HG03064 (cell line): ENCODE measurements around the gene RIMBP2.

ENCODE experiments used
- ATAC-seq: cut with Tn5 transposase; IDR thresholded peaks from one replicate; pipeline ENCODE4 v1.9.1; 2021; ENCODE audit warnings: low read depth; ENCODE audit not compliant: unreplicated experiment

The RIMBP2 gene

DNA sequence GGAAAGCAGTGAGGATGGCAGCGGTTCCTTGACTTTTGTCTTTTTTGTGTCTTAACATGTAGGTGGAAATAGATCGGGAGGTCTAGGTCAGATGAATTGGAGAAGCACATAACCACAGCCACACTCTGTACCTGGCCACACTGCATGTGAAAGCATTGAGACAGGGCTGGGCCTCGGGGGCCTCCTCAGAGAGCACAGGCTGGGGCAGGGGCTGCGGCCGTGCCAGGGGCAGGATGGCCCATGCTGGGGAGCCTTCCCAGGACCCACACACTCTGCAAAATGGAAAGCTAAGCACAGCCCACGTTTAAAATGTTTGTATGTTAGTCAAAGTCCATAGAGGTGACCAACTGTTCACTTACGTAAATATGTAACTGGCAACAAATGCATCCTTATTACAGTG, 301.7 kb downstream of the RIMBP2 start:
- ATAC-seq: no peak

DNA sequence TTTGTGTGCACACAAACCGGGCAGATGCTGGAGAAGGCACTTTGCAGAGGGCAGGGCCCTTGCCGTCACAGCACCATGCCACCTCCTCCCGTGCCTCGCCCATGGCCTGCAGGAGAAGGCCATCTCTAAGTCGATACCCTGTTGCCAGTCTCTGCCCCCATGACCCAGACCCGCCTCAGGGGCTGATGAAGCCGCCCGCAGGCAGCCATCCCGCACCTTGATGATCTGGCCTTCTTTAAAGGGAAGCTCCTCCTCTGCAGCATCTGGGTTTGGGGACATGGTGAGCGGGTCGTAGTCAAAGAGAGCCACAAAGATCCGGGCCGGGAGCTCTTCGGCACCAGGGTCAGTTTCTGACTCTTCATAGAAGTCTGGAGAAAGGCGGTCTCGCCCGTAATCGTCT, 302.2 kb downstream of the RIMBP2 start:
- ATAC-seq: no peak

DNA sequence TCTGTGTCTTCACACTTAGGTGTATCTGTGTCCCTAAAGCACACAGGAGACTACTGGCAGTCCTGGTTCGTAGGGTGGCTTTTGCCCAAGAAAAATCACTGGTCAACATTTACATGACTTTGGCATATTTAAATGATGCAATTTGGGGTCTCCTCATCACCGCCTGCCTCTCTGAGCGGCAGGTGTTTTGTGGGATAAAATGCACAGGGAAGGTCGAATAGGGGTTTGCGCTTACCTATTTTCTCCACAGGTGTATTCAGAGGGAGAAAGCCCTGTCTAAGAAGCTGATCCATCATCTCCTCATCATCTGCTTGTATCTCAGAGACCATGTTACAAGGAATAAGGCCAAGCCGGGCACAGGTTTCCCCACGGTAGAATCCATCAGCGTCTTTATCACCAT, 303.7 kb downstream of the RIMBP2 start:
- no peak for ATAC-seq

DNA sequence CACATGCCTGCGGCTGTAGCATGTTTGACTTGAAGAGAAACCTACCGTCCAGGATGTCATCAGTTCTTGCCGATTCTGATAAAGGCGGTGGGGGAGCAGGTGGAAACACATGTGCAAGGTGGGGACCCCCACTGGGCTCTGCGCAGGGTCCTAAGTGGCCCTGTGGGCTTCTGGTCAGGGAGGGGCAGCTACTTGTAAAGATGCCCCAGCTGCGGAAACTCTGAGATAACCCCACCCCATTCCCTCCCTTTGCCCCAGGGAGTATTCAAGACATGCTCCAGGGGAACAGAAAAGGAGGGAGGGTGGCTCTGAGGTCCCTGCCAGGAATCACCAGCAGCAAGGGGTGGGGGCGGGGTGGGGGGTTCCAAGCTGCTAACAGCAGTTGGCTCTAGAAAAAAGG, 310.8 kb downstream of the RIMBP2 start:
- ATAC-seq: no peak

DNA sequence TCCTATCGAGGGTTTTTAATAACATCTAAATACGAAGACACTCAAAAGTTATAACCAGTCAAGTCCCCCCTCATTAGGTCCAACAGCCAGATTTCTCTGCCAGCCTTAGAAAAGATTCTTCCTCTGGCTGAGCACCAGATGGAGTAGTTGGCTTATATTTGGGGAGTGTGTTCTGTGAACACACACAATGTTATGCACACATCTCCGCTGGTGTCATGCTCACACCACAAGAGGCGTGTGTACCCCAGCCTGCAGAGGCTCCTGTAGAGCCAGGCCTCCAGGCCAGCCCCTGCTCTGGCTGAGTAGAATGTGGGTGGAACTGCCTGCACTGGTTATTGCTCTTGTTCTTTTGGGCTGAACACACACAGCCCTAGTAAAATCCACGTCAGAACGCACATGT, 314.4 kb downstream of the RIMBP2 start:
- no peak for ATAC-seq

DNA sequence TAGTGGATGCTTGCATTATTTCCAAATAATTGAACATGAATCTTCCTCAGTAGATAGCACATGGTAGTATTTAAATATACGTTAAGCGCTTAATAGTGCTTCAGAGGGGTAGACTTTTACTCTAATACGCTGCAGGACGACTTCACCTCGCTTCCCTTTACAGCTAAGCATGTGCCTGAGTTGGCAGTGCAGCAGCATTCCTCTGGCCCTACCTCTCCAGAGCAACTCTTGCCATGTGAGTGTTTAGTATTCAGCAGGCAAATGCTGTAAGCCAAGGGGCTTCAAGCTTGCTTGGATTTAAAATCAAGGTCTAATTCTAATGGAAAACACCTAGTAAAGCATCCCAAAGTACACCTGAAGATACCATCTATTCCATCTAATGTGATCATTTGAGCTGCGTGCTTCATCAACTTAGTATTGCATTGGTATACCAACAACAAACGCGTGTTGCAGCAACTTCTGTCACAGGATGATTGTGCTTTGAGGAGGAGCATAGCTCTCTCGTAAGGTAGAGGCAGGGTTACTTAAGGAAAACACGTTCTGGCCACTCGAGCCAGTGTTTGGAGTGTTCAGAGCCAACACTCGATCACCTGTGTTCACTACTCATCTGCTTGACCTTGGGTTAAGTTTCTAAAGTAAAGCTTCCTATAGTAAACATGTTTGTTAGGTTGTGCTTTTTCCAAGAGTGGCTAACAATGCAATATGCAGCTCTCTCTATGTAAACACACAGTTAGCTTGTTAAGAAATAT, 317.8 kb downstream of the RIMBP2 start:
- ATAC-seq: no peak

DNA sequence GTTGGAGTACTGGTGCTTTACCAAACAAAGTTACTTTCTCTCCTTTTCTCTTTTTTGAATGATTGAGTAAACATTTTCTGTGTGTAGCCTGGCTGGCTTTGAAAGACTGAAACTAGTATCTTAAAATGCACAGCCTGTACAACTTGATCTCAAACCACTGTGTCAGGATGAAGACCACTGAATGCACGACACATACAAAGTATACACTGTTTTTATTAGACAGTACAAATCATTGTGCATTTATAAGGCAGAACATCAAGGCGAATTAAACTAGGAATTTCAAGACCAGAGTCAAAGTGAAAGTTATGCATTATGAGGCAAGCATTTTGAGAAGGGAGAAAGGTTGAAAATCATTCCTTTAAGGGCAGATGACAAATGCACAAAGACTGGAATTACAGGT, 319.4 kb downstream of the RIMBP2 start:
- no peak for ATAC-seq

DNA sequence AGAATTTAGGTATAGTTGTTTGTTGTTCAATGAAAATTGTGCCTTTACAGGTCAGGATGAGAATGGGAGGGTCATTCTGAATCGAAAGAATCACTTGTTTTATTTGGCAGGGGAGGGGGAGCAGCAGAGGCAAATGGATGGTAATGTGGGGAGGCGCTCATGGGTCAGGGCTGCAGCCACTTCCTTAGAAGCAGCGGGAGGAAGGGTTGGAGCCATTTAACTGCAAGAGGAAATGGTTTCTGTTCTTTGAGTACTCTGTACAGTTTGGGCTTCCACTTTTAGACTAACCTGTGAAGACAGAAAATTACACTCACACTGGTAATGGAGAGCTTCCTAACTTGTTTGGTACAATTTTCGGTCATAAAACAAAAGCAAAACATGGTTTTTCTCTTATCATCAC, 321.2 kb downstream of the RIMBP2 start:
- ATAC-seq: no peak

DNA sequence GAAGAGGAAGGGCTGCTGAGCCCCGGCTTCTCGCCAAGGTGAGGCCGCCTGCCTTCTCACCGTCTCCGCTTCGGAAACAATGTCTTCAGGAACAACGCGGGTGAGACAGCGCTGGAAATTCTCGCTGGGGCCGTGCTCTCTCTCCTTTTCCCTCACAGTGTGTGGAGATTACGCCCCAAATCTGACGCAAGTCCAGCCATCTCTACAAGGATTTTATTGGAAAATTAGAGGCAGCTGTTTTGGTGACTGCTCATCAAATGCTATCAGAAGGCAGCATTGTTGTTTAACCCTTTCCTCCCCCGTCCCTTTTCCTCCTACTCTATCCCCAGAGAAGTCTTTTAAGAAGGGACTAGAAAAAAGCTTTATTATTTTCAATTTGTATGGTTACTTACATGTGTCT, 324.9 kb downstream of the RIMBP2 start:
- ATAC-seq: no peak

DNA sequence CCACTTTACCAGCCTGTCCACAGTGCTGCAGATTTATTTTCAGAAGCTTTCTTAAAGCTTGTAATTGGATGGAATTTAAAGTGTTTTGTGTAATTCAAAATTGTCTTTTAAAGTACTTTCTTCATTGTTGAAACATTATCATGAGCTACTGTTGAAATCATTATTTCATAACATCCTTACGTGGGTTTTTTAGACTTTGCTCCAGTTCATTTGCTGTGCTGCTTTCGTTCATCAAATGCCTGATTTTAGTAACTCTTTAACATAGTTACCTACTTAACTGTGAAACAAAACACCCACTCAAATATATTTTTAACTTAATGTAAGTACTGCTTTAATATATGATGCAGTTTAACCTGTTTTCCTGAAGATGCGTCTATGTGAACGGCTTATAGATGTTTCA, 330.9 kb downstream of the RIMBP2 start:
- no peak for ATAC-seq

DNA sequence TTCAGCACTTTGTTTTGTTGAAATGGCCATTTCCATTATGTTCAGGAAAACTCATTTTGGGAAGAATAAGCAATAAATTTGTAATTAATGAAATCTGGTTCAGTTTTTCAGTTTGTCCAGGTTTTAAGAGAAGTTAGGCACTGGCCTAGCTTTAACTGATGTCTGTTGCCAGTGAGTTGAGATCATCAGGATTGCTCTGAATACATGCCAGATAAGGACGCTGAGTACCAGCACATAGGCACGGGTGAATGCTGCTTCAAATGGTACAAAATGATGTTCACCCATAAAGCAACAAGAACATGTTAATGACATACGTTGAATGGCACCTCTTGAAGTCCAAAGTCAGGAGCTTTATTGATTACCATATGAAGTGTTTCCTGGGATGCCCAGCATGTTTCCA, 331.9 kb downstream of the RIMBP2 start:
- ATAC-seq: no peak

DNA sequence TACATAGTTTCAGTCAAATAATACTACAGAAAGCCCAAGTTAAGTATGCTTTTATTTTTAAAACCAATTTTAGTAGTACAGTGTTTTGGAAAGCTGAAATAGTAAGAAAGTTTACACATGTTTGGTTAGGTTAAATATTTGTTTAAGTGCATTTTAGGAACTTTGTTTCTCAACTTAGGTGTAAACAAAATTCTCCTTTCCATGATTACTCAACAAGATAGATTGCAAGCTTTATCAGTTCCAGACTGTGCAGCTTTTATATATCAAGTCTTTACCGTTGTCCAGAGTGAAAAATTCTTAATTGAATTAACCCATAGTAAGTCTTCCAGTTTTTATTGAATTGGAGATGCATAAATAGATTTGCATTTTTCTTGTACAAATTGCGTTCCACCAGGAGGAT, 333.3 kb downstream of the RIMBP2 start:
- no peak for ATAC-seq

DNA sequence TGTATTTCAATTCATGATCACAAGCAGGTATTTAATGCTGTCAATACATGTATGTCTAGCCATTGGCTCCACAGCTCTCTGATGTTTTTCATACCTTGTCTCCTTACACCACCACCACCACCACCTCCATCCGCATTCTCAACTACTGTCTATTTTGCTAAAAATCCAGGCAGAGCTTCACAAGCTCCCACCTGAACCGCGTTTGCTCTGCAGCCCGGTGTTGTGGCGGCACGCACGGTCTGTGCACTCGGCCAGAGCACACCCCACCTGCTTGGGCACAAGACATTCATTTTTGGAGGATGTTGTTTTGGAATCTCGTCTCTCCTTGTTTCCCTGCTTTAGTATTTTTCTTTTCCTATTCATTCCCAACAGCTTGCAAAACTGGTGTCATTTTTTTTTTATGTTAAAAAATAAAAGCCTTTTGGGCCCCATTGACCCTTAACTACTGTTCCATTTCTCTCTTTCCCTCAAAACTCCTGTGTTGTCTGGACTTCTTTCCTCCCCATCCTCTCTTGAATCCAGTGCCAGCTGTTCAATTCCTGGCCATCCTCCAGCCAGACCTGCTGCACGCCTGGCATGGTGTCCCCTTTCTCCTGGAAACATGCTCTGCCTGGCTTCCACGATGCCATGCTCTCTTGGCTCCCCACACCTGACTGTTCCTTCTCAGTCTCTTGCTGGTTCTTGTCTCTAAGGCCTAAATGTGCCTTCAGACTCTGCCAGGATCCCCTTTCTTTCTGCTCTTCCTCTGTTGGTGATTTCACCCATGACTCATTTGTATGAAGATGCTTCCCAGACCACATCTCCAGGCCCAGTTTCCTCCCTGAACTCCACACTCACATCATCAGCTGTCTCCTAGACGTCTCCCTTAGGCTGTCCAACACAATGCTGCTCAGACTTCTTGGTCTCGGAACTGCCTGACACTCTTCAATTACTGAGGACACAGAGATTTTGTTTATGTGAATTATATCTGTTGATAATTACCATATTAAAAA, 340.5 kb downstream of the RIMBP2 start:
- ATAC-seq: no peak

DNA sequence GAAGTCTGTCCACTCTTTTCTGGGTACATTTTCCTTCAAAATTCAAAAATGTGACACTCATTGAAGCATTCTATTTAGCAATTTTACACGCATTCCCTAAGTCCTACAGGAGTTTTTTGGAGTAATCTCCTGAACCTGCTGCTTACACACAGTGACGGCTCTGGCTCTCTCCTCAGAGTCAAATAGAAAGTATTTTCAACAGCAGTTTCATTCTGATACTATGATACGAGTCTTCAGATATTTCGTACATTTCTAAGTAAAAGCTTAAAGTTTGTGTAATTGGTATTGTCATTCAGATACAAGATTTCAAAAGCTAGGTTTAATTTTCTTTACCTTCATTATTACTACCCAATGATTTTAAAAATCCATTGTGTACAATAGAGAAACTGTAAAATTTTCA, 342.0 kb downstream of the RIMBP2 start:
- ATAC-seq: no peak

DNA sequence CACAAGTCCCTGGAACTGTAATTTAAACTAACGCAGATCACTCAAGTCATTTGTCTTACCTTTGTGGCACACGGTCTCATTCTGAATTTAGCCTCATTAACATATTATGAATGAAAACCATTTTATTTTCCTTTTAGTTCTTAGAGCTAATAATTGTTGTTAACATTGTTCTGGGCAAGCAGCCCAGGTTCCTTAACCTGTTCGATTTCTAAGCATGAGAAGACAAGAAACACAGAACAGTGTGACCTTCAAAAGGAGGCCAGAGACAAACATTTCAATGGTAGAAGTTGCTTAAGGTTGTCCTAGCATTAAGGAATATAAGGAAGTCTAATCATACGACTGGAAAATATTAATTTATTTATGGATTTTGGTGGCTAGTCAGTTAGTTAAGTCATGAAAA, 343.2 kb downstream of the RIMBP2 start:
- ATAC-seq: no peak

DNA sequence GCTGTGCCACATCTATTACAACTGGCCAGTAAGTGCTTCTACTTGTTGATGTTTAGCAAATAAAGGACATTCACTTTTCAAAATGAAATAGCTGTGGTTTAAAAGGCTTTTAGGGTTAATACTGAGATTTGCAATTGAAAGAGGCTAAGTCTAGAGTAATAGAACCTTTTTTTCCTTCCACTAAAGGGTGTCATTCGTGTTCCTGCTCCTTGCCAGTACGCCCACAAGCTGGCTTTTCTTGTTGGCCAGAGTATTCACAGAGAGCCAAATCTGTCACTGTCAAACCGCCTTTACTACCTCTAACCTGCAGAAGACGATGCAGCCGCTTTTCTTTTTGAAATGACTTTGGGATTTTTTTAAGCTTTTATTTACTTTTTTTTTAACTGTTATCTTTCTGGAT, 344.8 kb downstream of the RIMBP2 start:
- no peak for ATAC-seq

DNA sequence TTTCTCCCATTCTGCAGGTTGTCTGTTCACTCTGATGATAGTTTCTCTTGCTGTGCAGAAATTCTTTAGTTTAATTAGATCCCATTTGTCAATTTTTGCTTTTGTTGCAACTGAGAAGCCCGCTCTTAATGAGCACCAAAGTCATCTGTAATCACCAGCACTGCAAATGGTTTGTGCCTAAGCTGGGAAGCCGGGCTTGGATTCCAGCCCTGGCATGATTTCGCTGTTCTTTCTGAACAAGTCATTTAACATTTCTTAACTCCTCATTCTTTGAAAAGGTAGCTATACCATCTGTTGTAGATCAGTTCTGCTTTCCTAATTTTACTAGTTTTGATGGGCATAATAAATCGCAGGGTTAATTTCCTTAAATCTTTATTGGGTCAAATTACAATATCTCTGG, 346.3 kb downstream of the RIMBP2 start:
- no peak for ATAC-seq

DNA sequence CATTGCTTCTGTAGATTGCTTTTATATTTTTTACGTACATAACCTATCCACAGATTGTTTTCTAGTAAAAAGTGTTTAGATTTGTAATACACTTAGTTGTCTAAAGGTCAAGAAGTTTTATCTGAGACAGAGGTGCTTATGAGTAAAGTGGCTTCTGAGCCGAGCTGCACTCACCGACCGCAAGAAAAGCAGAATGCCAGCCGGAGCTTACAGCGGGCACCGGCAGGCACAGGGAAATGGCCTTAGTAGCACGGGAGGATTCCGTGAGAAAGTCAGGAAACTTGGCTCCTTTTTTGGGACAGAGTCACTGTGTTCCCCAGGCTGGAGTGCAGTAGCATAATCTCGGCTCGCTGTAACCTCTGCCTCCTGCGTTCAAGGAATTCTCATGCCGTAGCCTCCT, 348.6 kb downstream of the RIMBP2 start:
- ATAC-seq: no peak

DNA sequence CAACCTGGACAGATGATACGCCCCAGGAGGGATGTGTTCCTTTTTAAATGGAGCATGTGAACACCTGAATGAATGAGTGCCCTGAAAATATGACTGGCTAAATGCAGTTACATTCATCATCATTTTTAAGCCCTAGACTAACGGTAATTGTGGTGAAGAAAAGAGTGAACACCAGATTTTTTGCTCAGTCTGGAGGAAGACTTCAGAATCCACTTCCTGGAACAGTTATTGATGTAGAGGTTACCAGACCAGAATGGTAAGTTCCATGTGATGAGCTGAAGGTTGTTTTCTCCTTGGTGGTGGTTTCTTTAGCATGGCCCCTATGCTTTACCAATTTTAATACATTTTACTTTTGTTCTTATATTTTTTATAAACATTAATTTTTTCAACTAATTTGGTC, 349.1 kb downstream of the RIMBP2 start:
- ATAC-seq: no peak

DNA sequence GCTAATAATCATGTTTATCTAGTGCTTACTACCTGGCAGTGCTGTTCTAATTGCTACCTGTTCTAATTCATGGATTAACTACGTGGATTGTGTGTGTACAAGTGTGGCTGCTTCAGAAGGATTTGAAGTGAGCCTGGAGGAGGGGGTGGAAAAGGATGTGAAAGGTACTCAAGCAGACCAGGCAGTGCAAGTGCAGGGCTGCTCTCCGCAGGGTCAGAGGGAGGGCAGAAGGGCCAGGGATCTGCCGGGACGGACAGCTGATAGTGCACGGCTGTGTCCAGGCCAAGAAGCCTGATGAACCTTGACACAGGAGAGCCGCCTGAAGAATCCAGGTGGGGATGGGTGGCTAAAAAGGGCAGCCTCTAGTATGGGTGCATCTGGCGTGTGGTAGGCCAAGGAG, 349.9 kb downstream of the RIMBP2 start:
- no peak for ATAC-seq

DNA sequence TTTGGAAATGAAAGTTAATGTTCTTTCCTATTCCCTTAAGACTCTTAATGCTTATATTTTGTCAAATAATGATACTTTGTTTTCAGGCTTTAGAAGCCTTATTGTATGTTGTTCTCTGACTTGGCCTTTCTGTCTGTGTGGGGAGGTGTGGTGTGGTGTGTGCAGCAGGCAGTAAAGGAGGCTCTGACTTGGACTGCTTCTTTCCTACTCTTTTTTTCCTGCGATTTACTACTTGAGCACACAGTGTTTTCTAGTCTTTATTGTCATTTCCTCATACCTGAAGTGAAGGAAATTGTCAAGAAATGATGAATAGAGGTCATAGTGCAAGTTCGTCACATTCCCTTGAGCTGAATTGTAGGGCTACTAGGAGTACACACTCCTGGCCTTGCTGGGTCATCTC, 351.5 kb downstream of the RIMBP2 start:
- no peak for ATAC-seq

DNA sequence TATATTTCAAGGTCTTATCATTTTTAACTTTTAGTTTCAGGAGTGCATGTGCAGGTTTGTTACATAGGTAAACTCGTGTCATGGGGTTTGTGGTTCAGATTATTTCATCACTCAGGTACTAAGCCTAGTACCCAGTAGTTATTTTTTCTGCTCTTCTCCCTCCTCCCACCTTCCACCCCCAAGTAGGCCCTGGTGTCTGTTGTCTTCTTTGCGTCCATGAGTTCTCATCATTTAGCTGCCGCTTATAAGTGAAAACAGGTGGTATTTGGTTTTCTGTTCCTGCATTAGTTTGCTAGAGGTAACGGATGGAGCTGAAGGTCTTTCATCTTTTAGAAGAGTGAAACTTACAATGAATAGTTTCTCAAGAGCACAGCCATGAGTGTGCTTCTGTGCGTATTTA, 354.0 kb downstream of the RIMBP2 start:
- no peak for ATAC-seq
